ENCODE results near the gene MIOX. TPM values are rescaled to one million over a fixed set of nuclear protein-coding genes. Genes with fewer than 3 reads are reported as not detected.

The MIOX gene
- polyA plus RNA-seq = under 1 TPM in 1 of 3 donors, not detected in 2; 0.38 TPM

DNA sequence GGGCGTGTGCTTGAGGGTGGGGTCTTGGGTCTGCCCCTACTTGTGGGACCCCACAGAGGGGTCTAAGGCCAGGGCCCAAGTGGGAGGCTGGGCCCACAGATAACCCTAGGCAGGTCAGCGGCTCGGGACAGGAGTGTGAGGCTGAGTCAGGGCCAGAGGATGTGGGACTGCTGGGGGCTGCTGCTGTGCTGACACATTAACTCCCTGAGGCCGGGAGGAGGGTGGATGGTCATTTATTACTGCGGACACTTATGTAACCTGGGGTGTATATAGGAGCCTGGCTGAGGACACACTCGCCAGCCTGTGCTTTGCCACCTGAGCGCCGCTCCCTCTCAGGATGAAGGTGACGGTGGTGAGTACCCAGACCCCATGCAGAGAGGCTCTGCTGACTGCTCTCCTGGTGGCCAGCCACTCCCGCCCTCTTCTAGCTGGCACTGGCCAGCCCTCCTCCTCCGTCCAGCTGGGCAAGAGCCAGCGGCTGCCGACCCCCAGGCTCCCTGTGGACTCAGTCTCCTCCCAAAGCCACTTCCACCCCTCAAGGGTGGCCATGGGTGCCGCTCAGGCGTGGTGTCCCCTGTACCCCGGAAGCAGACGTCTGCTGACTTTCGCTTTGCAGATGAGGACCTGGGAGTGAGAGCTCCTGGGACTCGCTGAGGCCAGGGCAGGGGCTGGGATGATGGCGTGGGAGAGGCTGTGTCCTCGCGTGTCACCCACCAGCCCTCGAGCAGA is at the start of gene MIOX:
Gene MIOX, plus strand, starts transcription at position 299 of the 729 bp plus-strand sequence. Its CDS starts 39 bp downstream, at position 338.
- H3K27ac ChIP-seq (ENCODE audit: low read depth, low read length) = no peak within 1 kb of the TSS
- WGBS, 3 donors = 69 to 73% (median 71%) methylated on average over 23 of the region's 23 CpGs

- WGBS, 3 donors = 87 to 91% (median 88%) methylated on average over 35 to 36 of the region's 36 CpGs
Measured at GRCh38 chr22:50437511-50438304, 49.0 kb upstream of the MIOX start.

GRCh38 chr22:50438305-50439275 is 48.1 kb upstream of the MIOX start:
- no peak overlapping the region for H3K27ac ChIP-seq (ENCODE audit: low read depth, low read length)
- WGBS, 3 donors = 88 to 92% (median 91%) methylated on average over 34 of the region's 34 CpGs

More at GRCh38 chr22:50437511-50438304, 49.0 kb upstream of the MIOX start:
- no peak overlapping the region for H3K27ac ChIP-seq (ENCODE audit: low read depth, low read length)

- WGBS, 3 donors = 84 to 94% (median 88%) methylated on average over 16 to 17 of the region's 17 CpGs
- no peak overlapping the region for H3K27ac ChIP-seq (ENCODE audit: low read depth, low read length)
Measured at GRCh38 chr22:50439314-50439870, 47.3 kb upstream of the MIOX start.

- H3K27ac ChIP-seq (ENCODE audit: low read depth, low read length) = no peak overlapping the region
- 77 to 88% (median 80%) methylated on average over 10 of the region's 10 CpGs for WGBS, 3 donors
Measured at GRCh38 chr22:50439871-50440331, 46.8 kb upstream of the MIOX start.

GRCh38 chr22:50440544-50441249 is 46.0 kb upstream of the MIOX start:
- 88 to 92% (median 90%) methylated on average over 26 of the region's 26 CpGs for WGBS, 3 donors

GRCh38 chr22:50441428-50441993 is 45.1 kb upstream of the MIOX start:
- H3K27ac ChIP-seq (ENCODE audit: low read depth, low read length) = no peak overlapping the region
- 89 to 95% (median 93%) methylated on average over 17 of the region's 17 CpGs for WGBS, 3 donors

More at GRCh38 chr22:50440544-50441249, 46.0 kb upstream of the MIOX start:
- H3K27ac ChIP-seq (ENCODE audit: low read depth, low read length) = no peak overlapping the region

GRCh38 chr22:50443197-50443596 is 43.5 kb upstream of the MIOX start:
- H3K27ac ChIP-seq (ENCODE audit: low read depth, low read length) = no peak overlapping the region
- WGBS, 3 donors = 74 to 82% (median 79%) methylated on average over 14 to 15 of the region's 15 CpGs

GRCh38 chr22:50443801-50444625 is 42.6 kb upstream of the MIOX start:
- 72 to 75% (median 73%) methylated on average over 26 to 28 of the region's 28 CpGs for WGBS, 3 donors
- H3K27ac ChIP-seq (ENCODE audit: low read depth, low read length) = no peak overlapping the region

GRCh38 chr22:50444663-50445062 is 42.0 kb upstream of the MIOX start:
- H3K27ac ChIP-seq (ENCODE audit: low read depth, low read length) = no peak overlapping the region

GRCh38 chr22:50445071-50445879 is 41.4 kb upstream of the MIOX start:
- 63 to 68% (median 65%) methylated on average over 30 of the region's 30 CpGs for WGBS, 3 donors
- no peak overlapping the region for H3K27ac ChIP-seq (ENCODE audit: low read depth, low read length)

More at GRCh38 chr22:50444663-50445062, 42.0 kb upstream of the MIOX start:
- WGBS, 3 donors = 76 to 78% (median 77%) methylated on average over 5 of the region's 5 CpGs

GRCh38 chr22:50445880-50446707 is 40.6 kb upstream of the MIOX start:
- no peak overlapping the region for H3K27ac ChIP-seq (ENCODE audit: low read depth, low read length)

GRCh38 chr22:50446708-50447575 is 39.7 kb upstream of the MIOX start:
- WGBS, 3 donors = 86 to 91% (median 89%) methylated on average over 54 of the region's 54 CpGs
- H3K27ac ChIP-seq (ENCODE audit: low read depth, low read length) = no peak overlapping the region

More at GRCh38 chr22:50445880-50446707, 40.6 kb upstream of the MIOX start:
- 79 to 84% (median 80%) methylated on average over 11 to 17 of the region's 17 CpGs for WGBS, 3 donors
